Adrenal gland (tissue), 5 donors: ENCODE data around the gene SLC1A7.

Experiments used
- CTCF ChIP-seq, 6 experiments: fragments of 450-650 bp in 4 of 6; fragments of 200-600 bp in 2 of 6; sonication (generic) in 1 of 6; IDR thresholded peaks; 1 replicate in 5 of 6; 2 replicates in 1 of 6; pipeline versions ENCODE4 v1.5.1 to v1.8.0; 2016 to 2021; ENCODE audit warnings: antibody characterized with exemption in 6 of 6, mild to moderate bottlenecking in 2 of 6, moderate library complexity in 1 of 6
- POLR2A ChIP-seq, 2 donors: fragments of 450-650 bp; IDR thresholded peaks; one replicate each; pipeline ENCODE4 v1.6.1; 2017; ENCODE audit warnings: antibody characterized with exemption in 2 of 2, mild to moderate bottlenecking in 2 of 2, moderate library complexity in 1 of 2
- donor health status: DM: no; HTN: no; CAD: no.

DNA sequence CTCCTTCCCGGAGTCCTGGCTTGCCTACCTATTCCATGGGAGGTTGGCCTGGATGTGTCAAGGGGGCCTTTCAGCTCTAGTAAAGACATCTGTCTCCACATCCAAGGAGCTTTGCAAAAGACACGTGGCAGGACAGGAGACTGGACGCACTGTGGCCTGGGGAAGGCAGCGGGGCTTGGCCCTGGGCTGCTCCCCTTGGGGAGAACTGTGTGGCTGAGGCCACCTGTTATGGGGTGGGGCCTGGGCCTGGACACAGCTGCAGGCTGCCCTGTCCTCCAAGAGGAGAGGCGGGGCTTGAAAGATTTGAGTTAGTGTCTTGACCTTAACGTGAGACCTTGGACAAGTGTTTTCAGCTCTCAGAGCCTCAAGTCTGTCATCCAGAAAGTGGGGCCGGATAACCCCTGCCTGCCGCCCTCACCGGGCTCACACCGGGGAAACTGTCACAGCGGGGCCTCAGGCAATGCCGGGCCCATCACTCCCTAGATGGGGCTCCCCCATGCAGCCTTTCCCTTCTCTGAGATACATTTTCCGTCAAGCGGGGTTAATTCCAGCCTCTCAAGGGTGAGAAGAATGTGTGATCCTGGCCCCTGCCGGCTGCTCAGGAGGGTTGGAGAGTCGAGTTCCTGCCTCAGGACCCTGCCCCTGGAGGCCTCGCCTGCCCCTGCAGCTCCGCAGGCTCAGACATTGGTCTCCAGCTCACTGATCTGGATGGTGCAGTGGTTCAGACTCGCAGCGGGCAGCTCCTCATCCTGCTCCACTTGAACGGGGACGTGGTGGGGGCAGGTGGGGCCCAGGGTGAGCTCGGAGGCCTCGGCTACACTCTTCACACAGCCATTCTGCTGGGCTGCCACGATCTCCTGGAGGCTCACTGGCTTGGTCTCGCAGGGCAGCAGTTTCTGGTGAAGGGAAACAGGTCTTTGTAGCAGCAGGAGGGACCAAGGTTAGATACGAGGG is 54.8 kb downstream of the SLC1A7 start:
- no peak for TF ChIP-seq CTCF (IDR thresholded peaks at IDR 0.05)
- no peak for TF ChIP-seq POLR2A (IDR thresholded peaks at IDR 0.05)
